ENCODE results near the gene CXorf49. TPM values are rescaled to one million over a fixed set of nuclear protein-coding genes. Genes with fewer than 3 reads are reported as not detected.
"Not testable (repeated sequence)": the region's sequence is repeated elsewhere in the genome, so short reads cannot be mapped to it uniquely, and the experiment has no call there.

The CXorf49 gene
- total RNA-seq, 1 experiment from 2014 or later, result not detected

DNA sequence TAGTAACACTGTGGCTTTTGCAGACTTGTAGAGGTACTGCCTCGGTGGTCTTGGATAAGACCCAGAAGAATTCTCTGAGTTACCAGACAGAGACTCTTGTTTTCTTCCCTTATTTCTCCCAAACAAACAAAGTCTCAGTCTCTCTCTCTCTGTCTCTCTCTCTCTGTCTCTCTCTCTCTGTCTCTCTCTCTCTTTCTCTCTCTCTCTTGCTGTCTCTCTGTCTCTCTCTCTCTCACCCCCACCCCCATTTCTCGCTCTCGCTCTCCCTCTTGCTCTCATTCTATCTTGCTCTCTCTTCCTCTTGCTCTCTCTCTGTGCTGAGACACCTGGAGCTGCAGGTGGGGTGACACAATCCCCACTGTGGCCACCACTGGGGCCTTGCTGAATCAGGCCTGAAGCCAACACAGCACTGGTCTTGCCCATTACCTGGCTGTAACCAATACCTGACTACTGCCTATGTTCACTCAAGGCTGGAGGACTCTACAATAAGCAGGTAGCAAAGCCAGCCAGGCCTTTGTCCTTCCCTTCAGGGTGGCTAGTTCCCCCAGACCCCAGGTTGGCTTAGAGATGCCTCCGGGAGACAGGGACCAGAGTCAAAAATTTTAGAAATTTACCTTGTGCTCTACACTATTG is 38.4 kb downstream of the CXorf49 start:
- no peaks in the 10 kb centered on the region for H3K4me1 Mint-ChIP-seq (ENCODE audit: insufficient read depth, unreplicated experiment)

GRCh38 chrX:71677195-71677594 is 40.9 kb downstream of the CXorf49 start:
- H3K4me3 Mint-ChIP-seq (ENCODE audit: unreplicated experiment); H3K36me3 Mint-ChIP-seq (ENCODE audit: insufficient read depth, unreplicated experiment); H3K9me3 Mint-ChIP-seq (ENCODE audit: unreplicated experiment); H3K4me1 Mint-ChIP-seq (ENCODE audit: insufficient read depth, unreplicated experiment); CTCF ChIA-PET; intact Hi-C loops (cut with micrococcal nuclease); BruUV-seq (replicated peaks); POLR2A ChIA-PET; H3K27ac Mint-ChIP-seq (ENCODE audit: low read depth, unreplicated experiment); DNase-seq (ENCODE audit: unreplicated experiment): not testable (repeated sequence)
- H3K27me3 Mint-ChIP-seq (ENCODE audit: insufficient read depth, unreplicated experiment), result peaks cover 65% of the 10 kb centered on the region

More for the DNA sequence above, 38.4 kb downstream of the CXorf49 start:
- no peak overlapping the region for H3K27ac Mint-ChIP-seq (ENCODE audit: low read depth, unreplicated experiment)
- no peak for DNase-seq (ENCODE audit: unreplicated experiment)
- POLR2A ChIA-PET, result no interaction called here
- no peak for TF ChIP-seq CTCF (IDR thresholded peaks at IDR 0.05; ENCODE audit: unreplicated experiment)
- intact Hi-C loops (cut with micrococcal nuclease), result no loop called here
- H3K27me3 Mint-ChIP-seq (ENCODE audit: insufficient read depth, unreplicated experiment), result peaks cover 53% of the 10 kb centered on the region
- CTCF ChIA-PET, result no interaction called here
- H3K9me3 Mint-ChIP-seq (ENCODE audit: unreplicated experiment), result no peaks in the 10 kb centered on the region
- BruUV-seq (replicated peaks), result no TSS peak
- no peaks in the 10 kb centered on the region for H3K36me3 Mint-ChIP-seq (ENCODE audit: insufficient read depth, unreplicated experiment)
- H3K4me3 Mint-ChIP-seq (ENCODE audit: unreplicated experiment), result no peak overlapping the region

DNA sequence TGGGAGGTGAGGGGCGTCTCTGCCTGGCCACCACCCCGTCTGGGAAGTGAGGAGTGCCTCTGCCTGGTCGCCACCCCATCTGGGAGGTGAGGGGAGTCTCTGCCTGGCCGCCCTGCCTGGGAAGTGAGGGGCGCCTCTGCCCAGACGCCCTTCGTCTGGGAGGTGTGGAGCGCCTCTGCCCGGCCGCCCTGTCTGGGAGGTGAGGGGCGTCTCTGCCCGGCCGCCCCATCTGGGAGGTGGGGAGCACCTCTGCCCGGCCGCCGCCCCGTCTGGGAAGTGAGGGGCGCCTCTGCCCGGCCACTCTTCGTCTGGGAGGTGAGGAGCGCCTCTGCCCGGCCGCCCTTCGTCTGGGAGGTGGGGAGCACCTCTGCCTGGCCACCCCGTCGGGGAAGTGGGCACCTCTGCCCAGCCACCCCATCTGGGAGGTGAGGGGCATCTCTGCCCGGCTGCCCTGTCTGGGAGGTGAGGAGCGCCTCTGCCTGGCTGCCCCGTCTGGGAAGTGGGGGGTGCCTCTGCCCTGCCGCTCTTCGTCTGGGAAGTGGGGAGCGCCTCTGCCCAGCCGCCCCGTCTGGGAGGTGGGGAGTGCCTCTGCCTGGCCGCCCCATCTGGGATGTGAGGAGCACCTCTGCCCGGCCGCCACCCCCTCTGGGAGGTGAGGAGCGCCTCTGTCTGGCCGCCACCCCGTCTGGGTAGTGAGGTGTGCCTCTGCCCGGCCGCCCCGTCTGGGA is 41.9 kb downstream of the CXorf49 start:
- H3K9me3 Mint-ChIP-seq (ENCODE audit: unreplicated experiment); CTCF ChIA-PET; POLR2A ChIA-PET; H3K4me1 Mint-ChIP-seq (ENCODE audit: insufficient read depth, unreplicated experiment); BruUV-seq (replicated peaks); H3K27ac Mint-ChIP-seq (ENCODE audit: low read depth, unreplicated experiment); H3K36me3 Mint-ChIP-seq (ENCODE audit: insufficient read depth, unreplicated experiment); H3K4me3 Mint-ChIP-seq (ENCODE audit: unreplicated experiment); intact Hi-C loops (cut with micrococcal nuclease); DNase-seq (ENCODE audit: unreplicated experiment): not testable (repeated sequence)
- H3K27me3 Mint-ChIP-seq (ENCODE audit: insufficient read depth, unreplicated experiment), result peaks cover 65% of the 10 kb centered on the region

DNA sequence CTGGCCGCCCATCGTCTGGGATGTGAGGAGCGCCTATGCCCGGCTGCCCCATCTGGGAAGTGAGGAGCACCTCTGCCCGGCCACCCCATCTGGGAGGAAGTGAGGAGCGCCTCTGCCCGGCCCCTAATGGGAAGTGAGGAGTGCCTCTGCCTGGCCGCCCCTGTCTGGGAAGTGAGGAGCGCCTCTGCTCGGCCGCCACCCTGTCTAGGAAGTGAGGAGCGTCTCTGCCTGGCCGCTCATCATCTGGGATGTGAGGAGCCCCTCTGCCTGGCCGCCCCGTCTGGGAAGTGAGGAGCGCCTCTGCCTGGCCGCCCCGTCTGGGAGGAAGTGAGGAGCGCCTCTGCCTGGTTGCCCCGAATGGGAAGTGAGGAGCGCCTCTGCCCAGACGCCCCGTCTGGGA is 42.4 kb downstream of the CXorf49 start:
- peaks cover 66% of the 10 kb centered on the region for H3K27me3 Mint-ChIP-seq (ENCODE audit: insufficient read depth, unreplicated experiment)
- H3K36me3 Mint-ChIP-seq (ENCODE audit: insufficient read depth, unreplicated experiment); H3K4me3 Mint-ChIP-seq (ENCODE audit: unreplicated experiment); H3K4me1 Mint-ChIP-seq (ENCODE audit: insufficient read depth, unreplicated experiment); H3K27ac Mint-ChIP-seq (ENCODE audit: low read depth, unreplicated experiment); H3K9me3 Mint-ChIP-seq (ENCODE audit: unreplicated experiment); BruUV-seq (replicated peaks); CTCF ChIA-PET; intact Hi-C loops (cut with micrococcal nuclease); DNase-seq (ENCODE audit: unreplicated experiment); POLR2A ChIA-PET: not testable (repeated sequence)

GRCh38 chrX:71671938-71672337 is 46.1 kb downstream of the CXorf49 start:
- POLR2A ChIA-PET, result no interaction called here
- no peak for TF ChIP-seq CTCF (IDR thresholded peaks at IDR 0.05; ENCODE audit: unreplicated experiment)
- H3K27me3 Mint-ChIP-seq (ENCODE audit: insufficient read depth, unreplicated experiment), result peaks cover 67% of the 10 kb centered on the region
- intact Hi-C loops (cut with micrococcal nuclease), result no loop called here
- no peak for DNase-seq (ENCODE audit: unreplicated experiment)
- H3K36me3 Mint-ChIP-seq (ENCODE audit: insufficient read depth, unreplicated experiment), result no peaks in the 10 kb centered on the region
- no peaks in the 10 kb centered on the region for H3K4me1 Mint-ChIP-seq (ENCODE audit: insufficient read depth, unreplicated experiment)
- CTCF ChIA-PET, result no interaction called here
- H3K4me3 Mint-ChIP-seq (ENCODE audit: unreplicated experiment), result no peak overlapping the region
- no peak overlapping the region for H3K27ac Mint-ChIP-seq (ENCODE audit: low read depth, unreplicated experiment)
- no TSS peak for BruUV-seq (replicated peaks)
- H3K9me3 Mint-ChIP-seq (ENCODE audit: unreplicated experiment), result peaks cover 5% of the 10 kb centered on the region

Measured in MCF 10A (cell line).